GM12878 (cell line): ENCODE data around the gene SIK2. TPM values are rescaled to one million over a fixed set of nuclear protein-coding genes. Genes with fewer than 3 reads are reported as not detected.

Source experiments
- ATAC-seq: fragments of 200-7000 bp; cut with Tn5 transposase; 3 replicates; pipeline ENCODE4 v1.9.1; 2020; ENCODE audit warnings: mild to moderate bottlenecking, moderate library complexity
- BruUV-seq: library from RNA; stranded (reverse); fragments of 400-500 nt; replicated peaks from 2 replicates; lab custom pipeline; 2021; lab: Mats Ljungman, UMichigan
- CTCF ChIA-PET: fragments of 300-600 bp; sonication (Branson Sonifier 250); formaldehyde crosslinking; extraction: SDS; loops from one replicate; lab custom pipeline; 2021; ENCODE audit warnings: inconsistent platforms; lab: Yijun Ruan, JAX
- POLR2A ChIA-PET: fragments of 350-600 bp; formaldehyde crosslinking; extraction: SDS; loops from one replicate; lab custom pipeline; 2021; ENCODE audit warnings: inconsistent platforms; lab: Charles Lee
- RAD21 ChIA-PET: fragments of 300-600 bp; sonication (Branson Sonifier 250); formaldehyde crosslinking; loops from one replicate; lab custom pipeline; 2023; ENCODE audit warnings: antibody characterized with exemption; ENCODE audit not compliant: unreplicated experiment; lab: Charles Lee
- SMC1A ChIA-PET: fragments of 300-600 bp; sonication (Branson Sonifier 250); formaldehyde crosslinking; loops from one replicate; lab custom pipeline; 2023; ENCODE audit not compliant: unreplicated experiment, uncharacterized antibody; lab: Charles Lee
- DNase-seq: peaks from one replicate; pipeline ENCODE4 v3.0.0-alpha.2; 2011; ENCODE audit warnings: low read depth, low spot score
- FAIRE-seq: peaks from 3 replicates; lab custom pipeline; 2011; peaks lifted over from hg19 to GRCh38; lab: Jason Lieb, UNC
- H2AFZ ChIP-seq: 2 replicates; pipeline ENCODE4 v1.6.0; 2011; ENCODE audit warnings: low read depth, low read length, control low read depth; ENCODE audit not compliant: control insufficient read depth
- H3K27ac ChIP-seq: 2 replicates; pipeline ENCODE4 v1.5.1; 2011; ENCODE audit warnings: control low read depth; ENCODE audit not compliant: control insufficient read depth, insufficient read depth
- H3K27me3 ChIP-seq, 2 experiments: replicated peaks in 1 of 2; 2 replicates each; pipeline versions ENCODE4 v1.6.0 to v1.6.1; 2011; ENCODE audit warnings: low read length in 1 of 2; ENCODE audit not compliant: control insufficient read depth in 2 of 2, insufficient read depth in 2 of 2
- H3K36me3 ChIP-seq, 2 experiments: 2 replicates each; pipeline ENCODE4 v1.5.1; 2011; ENCODE audit warnings: low read length in 1 of 2; ENCODE audit not compliant: control insufficient read depth in 2 of 2, insufficient read depth in 2 of 2
- H3K4me1 ChIP-seq: 2 replicates; pipeline ENCODE4 v1.6.1; 2011; ENCODE audit warnings: mild to moderate bottlenecking, low read length, moderate library complexity, mixed read lengths; ENCODE audit not compliant: control insufficient read depth, insufficient read depth
- H3K4me2 ChIP-seq: 2 replicates; pipeline ENCODE4 v1.6.0; 2011; ENCODE audit warnings: control low read depth; ENCODE audit not compliant: control insufficient read depth, insufficient read depth
- H3K4me3 ChIP-seq: fragments of 200-600 bp; sonication (generic); 2 replicates; pipeline ENCODE4 v1.5.1; 2016
- H3K79me2 ChIP-seq: 2 replicates; pipeline ENCODE4 v1.6.0; 2011; ENCODE audit warnings: low read length; ENCODE audit not compliant: control insufficient read depth, insufficient read depth
- H3K9ac ChIP-seq: 2 replicates; pipeline ENCODE4 v1.8.0; 2011; ENCODE audit warnings: low read length, control low read depth, mixed read lengths; ENCODE audit not compliant: control insufficient read depth, insufficient read depth
- H3K9me3 ChIP-seq: replicated peaks from 3 replicates; pipeline ENCODE4 v1.5.1; 2011; ENCODE audit warnings: mild to moderate bottlenecking, low read length; ENCODE audit not compliant: control insufficient read depth, insufficient read depth
- H4K20me1 ChIP-seq: 2 replicates; pipeline ENCODE4 v1.6.0; 2011; ENCODE audit not compliant: control insufficient read depth, insufficient read depth
- CBX5 ChIP-seq: sonication (generic); IDR thresholded peaks from 2 replicates; pipeline ENCODE4 v1.6.1; 2016; ENCODE audit warnings: low read depth, moderate library complexity, mild to moderate bottlenecking, inconsistent platforms
- CHD2 ChIP-seq: IDR thresholded peaks from 2 replicates; pipeline ENCODE4 v1.6.1; 2011; ENCODE audit warnings: low read depth, low read length, improper control_type of control experiment, borderline replicate concordance
- CREB1 ChIP-seq: IDR thresholded peaks from 2 replicates; pipeline ENCODE4 v1.6.1; 2012; ENCODE audit warnings: low read depth, mild to moderate bottlenecking, inconsistent platforms
- DPF2 ChIP-seq: fragments of 450-650 bp; IDR thresholded peaks from 2 replicates; pipeline ENCODE4 v1.6.1; 2017; ENCODE audit warnings: mild to moderate bottlenecking
- ELK1 ChIP-seq: IDR thresholded peaks from 2 replicates; pipeline ENCODE4 v1.6.1; 2012; ENCODE audit warnings: low read depth, low read length, improper control_type of control experiment
- EP300 ChIP-seq, 2 experiments: fragments of 150-350 bp in 1 of 2; IDR thresholded peaks; 2 replicates each; pipeline ENCODE4 v1.6.1; 2011 to 2012; ENCODE audit warnings: low read depth in 2 of 2, low read length in 2 of 2, borderline replicate concordance in 1 of 2, improper control_type of control experiment in 1 of 2, inconsistent platforms in 1 of 2; ENCODE audit not compliant: control insufficient read depth in 1 of 2
- JUNB ChIP-seq: IDR thresholded peaks from 2 replicates; pipeline ENCODE4 v1.6.1; 2016; ENCODE audit warnings: antibody characterized with exemption, mild to moderate bottlenecking
- MEF2B ChIP-seq: fragments of 450-650 bp; IDR thresholded peaks from 2 replicates; pipeline ENCODE4 v1.6.1; 2018; ENCODE audit warnings: mild to moderate bottlenecking, moderate library complexity; ENCODE audit not compliant: partially characterized antibody, poor library complexity, severe bottlenecking
- MYB ChIP-seq: fragments of 150-350 bp; IDR thresholded peaks from 2 replicates; pipeline ENCODE4 v1.6.1; 2014; ENCODE audit warnings: mild to moderate bottlenecking, low read depth, low read length, borderline replicate concordance
- PKNOX1 ChIP-seq: fragments of 450-650 bp; IDR thresholded peaks from 2 replicates; pipeline ENCODE4 v1.6.1; 2016; ENCODE audit warnings: mild to moderate bottlenecking
- RCOR1 ChIP-seq: conservative IDR thresholded peaks from 2 replicates; pipeline ENCODE4 v1.6.1; 2012; ENCODE audit warnings: low read depth, low read length, improper control_type of control experiment
- SIX5 ChIP-seq: IDR thresholded peaks from 2 replicates; pipeline ENCODE4 v1.6.1; 2011; ENCODE audit warnings: mild to moderate bottlenecking, low read depth, low read length, moderate library complexity; ENCODE audit not compliant: severe bottlenecking
- SREBF1 ChIP-seq: IDR thresholded peaks from 2 replicates; pipeline ENCODE4 v1.6.1; 2012; ENCODE audit warnings: mild to moderate bottlenecking, low read length
- SREBF2 ChIP-seq: IDR thresholded peaks from 2 replicates; pipeline ENCODE4 v1.6.1; 2012; ENCODE audit warnings: mild to moderate bottlenecking, low read length
- TCF3 ChIP-seq: IDR thresholded peaks from 2 replicates; pipeline ENCODE4 v1.6.1; 2012; ENCODE audit warnings: low read depth, mild to moderate bottlenecking, low read length, borderline replicate concordance; ENCODE audit not compliant: insufficient read depth
- WRNIP1 ChIP-seq: IDR thresholded peaks from 2 replicates; pipeline ENCODE4 v1.6.1; 2011; ENCODE audit warnings: low read depth, low read length, improper control_type of control experiment, borderline replicate concordance
- ZBED1 ChIP-seq: IDR thresholded peaks from 2 replicates; pipeline ENCODE4 v1.6.1; 2016; ENCODE audit warnings: borderline replicate concordance
- ZBTB4 ChIP-seq: fragments of 450-650 bp; formaldehyde crosslinking; IDR thresholded peaks from 2 replicates; pipeline ENCODE4 v1.4.0; 2022; ENCODE audit warnings: mild to moderate bottlenecking, moderate library complexity
- WGBS: methylation state at CpG from one replicate; pipeline ENCODE4 v1.1.6; 2016; ENCODE audit warnings: low lambda C conversion rate; ENCODE audit not compliant: insufficient replicate concordance, insufficient coverage; ENCODE audit errors: missing lambda C conversion rate; 5-methylcytosine and 5-hydroxymethylcytosine counted together
- in situ Hi-C: fragments of 300-500 bp; cut with MboI; formaldehyde crosslinking; loops from 9 replicates; pipeline ENCODE4 v1.14.3; 2018; ENCODE audit warnings: mixed read lengths
- intact Hi-C: fragments of 100-400 bp; cut with micrococcal nuclease; formaldehyde crosslinking; loops from one replicate; pipeline ENCODE4 v1.14.2; 2022; ENCODE audit not compliant: unreplicated experiment
- polyA plus RNA-seq, 11 experiments: library from polyadenylated mRNA; depleted of rRNA in 4 of 11; unstranded in 6 of 11; stranded (reverse) in 5 of 11; fragments of >200 nt; fragmentation: Nextera tagmentation in 4 of 11; fragmentation: Illumina TruSeq in 1 of 11; extraction: Ambion mirVana in 4 of 11; extraction: Trizol in 1 of 11; gene quantifications; 1 replicate in 1 of 11; 2 replicates in 10 of 11; pipeline versions ENCODE4 v1.2.1 to v1.2.3, GENCODE V29; 2011 to 2016; ENCODE audit warnings: inconsistent platforms in 2 of 11, missing spikeins in 2 of 11, low read depth in 1 of 11
- total RNA-seq, 4 experiments: library from RNA; depleted of rRNA in 3 of 4; stranded (reverse); fragments of >200 nt in 3 of 4; fragmentation: Illumina TruSeq in 1 of 4; extraction: Trizol in 1 of 4; gene quantifications; 2 replicates each; pipeline versions ENCODE4 v1.2.1 to v1.2.3, GENCODE V29; 2013 to 2021

Gene SIK2
- total and polyA plus RNA-seq, 10 of the 15 experiments (the other 5 are each of a cell fraction or from before 2014, with no cell fraction given) = 0.97 to 14.2 (median 4.5) TPM

GRCh38 chr11:111778047-111778558 lies 175.9 kb downstream of the SIK2 start:
- H3K9ac ChIP-seq = no peak overlapping the region
- no peaks in the 10 kb centered on the region for H3K27me3 ChIP-seq
- peaks cover 8% of the 10 kb centered on the region; the same call in 1 of the 2 replicates for H3K4me1 ChIP-seq
- H3K4me2 ChIP-seq = no peak overlapping the region
- in situ Hi-C loops (loop anchor here (5.0 kb wide), 1 partner anchor 176 kb away; the partner anchor contains the start of gene SIK2), intact Hi-C loops (loop anchor here (10.0 kb wide), 2 partner anchors 323 to 1493 kb away; no protein-coding TSS in a partner anchor)
- no peak for ATAC-seq
- WGBS = 98% methylated on average over 3 of the region's 3 CpGs
- H3K9me3 ChIP-seq = no peaks in the 10 kb centered on the region
- H3K36me3 ChIP-seq = no peaks in the 10 kb centered on the region
- FAIRE-seq = no peak
- no peaks in the 10 kb centered on the region for H3K79me2 ChIP-seq
- CTCF ChIA-PET = interaction anchor here (0.5 to 6.4 kb wide), 32 partner anchors 10 to 502 kb away, joined by 3 to 170 read pairs (median 6); partner anchors contain the start of genes PPP2R1B and SIK2
- no peak overlapping the region for H3K27ac ChIP-seq
- SMC1A ChIA-PET = interaction anchor here (1.0 to 6.0 kb wide), 28 partner anchors 8 to 328 kb away, joined by 3 to 154 read pairs (median 11); partner anchors contain the start of genes PPP2R1B and SIK2
- no TSS peak for BruUV-seq
- H2AFZ ChIP-seq = no peak overlapping the region
- no peak for DNase-seq
- POLR2A ChIA-PET = interaction anchor here (0.6 to 5.8 kb wide), 5 partner anchors 12 to 173 kb away, joined by 3 to 56 read pairs (median 14); partner anchors contain the start of gene PPP2R1B
- no peak overlapping the region for H3K4me3 ChIP-seq
- RAD21 ChIA-PET = interaction anchor here (0.7 to 5.9 kb wide), 23 partner anchors 13 to 197 kb away, joined by 3 to 136 read pairs (median 7); partner anchors contain the start of genes ALG9, PPP2R1B and SIK2
- H4K20me1 ChIP-seq = no peaks in the 10 kb centered on the region
- TF ChIP-seq SIX5 (no peak), RCOR1 (no peak), MYB (no peak), SREBF2 (no peak), ZBTB4 (CRISPR knock-in tag) (no peak), CREB1 (no peak), PKNOX1 (no peak), JUNB (no peak), TCF3 (no peak), EP300 (IDR thresholded peaks at IDR 0.05; ENCODE audit: borderline replicate concordance in 1 of 2, control insufficient read depth in 1 of 2, low read depth in 2 of 2, low read length in 2 of 2) (no peak), MEF2B (no peak), SREBF1 (no peak), ELK1 (no peak), DPF2 (no peak), ZBED1 (no peak), WRNIP1 (no peak), CHD2 (no peak), CBX5 (no peak)
